Duodenal mucosa (tissue), 2 donors: ENCODE results near the gene COA3.

Source experiments
- H3K27ac ChIP-seq: one replicate; pipeline ENCODE4 v1.7.0; 2013; ENCODE audit warnings: low read depth, low read length
- H3K27me3 ChIP-seq, 2 donors: one replicate each; pipeline ENCODE4 v1.7.0; 2013; ENCODE audit warnings: low read length in 2 of 2, control low read depth in 1 of 2; ENCODE audit not compliant: insufficient read depth in 2 of 2, control insufficient read depth in 1 of 2
- H3K36me3 ChIP-seq, 2 donors: one replicate each; pipeline ENCODE4 v1.7.0; 2013; ENCODE audit warnings: low read length in 2 of 2, control low read depth in 1 of 2; ENCODE audit not compliant: insufficient read depth in 2 of 2, control insufficient read depth in 1 of 2
- H3K4me1 ChIP-seq, 2 donors: one replicate each; pipeline ENCODE4 v1.7.0; 2013; ENCODE audit warnings: low read length in 2 of 2, control low read depth in 1 of 2; ENCODE audit not compliant: insufficient read depth in 2 of 2, control insufficient read depth in 1 of 2
- H3K4me3 ChIP-seq, 2 donors: one replicate each; pipeline ENCODE4 v1.7.0; 2013; ENCODE audit warnings: low read length in 2 of 2, low read depth in 1 of 2
- H3K9ac ChIP-seq, 2 donors: one replicate each; pipeline ENCODE4 v1.7.0; 2013; ENCODE audit warnings: low read length in 2 of 2, low read depth in 1 of 2
- H3K9me3 ChIP-seq, 2 donors: one replicate each; pipeline ENCODE4 v1.7.0; 2013; ENCODE audit warnings: low read length in 2 of 2, control low read depth in 1 of 2; ENCODE audit not compliant: control insufficient read depth in 1 of 2

COA3 gene

DNA sequence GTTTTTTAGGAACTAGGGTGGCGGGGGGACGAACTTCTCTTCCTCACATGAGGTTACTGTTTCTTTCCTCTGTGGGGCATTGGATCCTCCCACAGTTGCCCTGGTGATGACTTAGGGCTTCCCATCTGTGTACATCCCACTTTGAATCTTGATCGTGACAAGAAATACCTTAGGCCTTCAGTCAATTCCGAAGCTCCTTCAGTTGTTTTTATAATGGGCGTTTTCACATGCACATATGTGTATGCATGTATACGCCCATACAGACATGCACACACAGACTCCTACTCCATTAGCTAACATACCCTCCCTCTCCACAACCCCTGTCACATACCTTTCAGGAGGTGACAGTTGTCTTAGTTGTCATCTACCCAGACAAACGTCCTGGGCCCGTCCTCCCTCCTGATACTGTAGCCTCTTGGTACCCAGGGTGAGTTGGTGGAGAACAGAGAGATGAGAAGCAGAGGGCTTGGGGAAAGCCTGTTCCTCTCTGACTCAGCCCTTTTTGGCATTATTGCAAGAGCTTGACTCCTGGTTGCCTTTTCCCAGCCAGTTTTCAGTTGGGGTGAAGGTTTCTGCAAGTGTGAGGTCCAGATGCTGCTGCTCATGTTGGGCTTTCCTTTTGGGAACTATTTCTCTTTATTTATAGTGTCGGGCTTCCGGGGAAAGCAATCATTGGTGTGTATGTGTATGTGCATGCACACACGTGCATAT is 43.6 kb upstream of the COA3 start:
- no peaks in the 10 kb centered on the region for H3K27me3 ChIP-seq
- peaks cover 56 to 75% of the 10 kb centered on the region in 2 donors for H3K36me3 ChIP-seq

DNA sequence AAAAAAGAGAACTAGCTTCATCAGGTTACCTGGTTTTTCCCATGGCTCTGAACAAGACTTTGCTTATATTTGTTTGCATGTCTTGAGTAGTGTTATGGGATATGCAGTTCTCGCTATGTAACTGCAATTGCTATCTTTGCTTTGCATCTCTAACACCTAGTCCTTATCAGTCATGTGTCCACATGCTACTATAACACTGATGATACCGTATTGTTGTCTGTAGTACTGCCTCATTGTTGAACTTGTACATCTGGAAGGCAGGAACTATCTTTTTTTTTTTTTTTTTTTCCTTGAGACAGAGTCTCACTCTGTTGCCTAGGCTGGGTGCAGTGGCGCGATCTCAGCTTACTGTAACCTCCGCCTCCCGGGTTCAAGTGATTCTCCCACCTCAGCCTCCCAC is 37.2 kb upstream of the COA3 start:
- no peak overlapping the region for H3K27ac ChIP-seq
- H3K36me3 ChIP-seq, result peaks cover 18 to 43% of the 10 kb centered on the region in 2 donors
- H3K4me1 ChIP-seq, result peaks cover 18 to 20% of the 10 kb centered on the region in 2 donors
- no peak overlapping the region for H3K9ac ChIP-seq
- no peak overlapping the region for H3K4me3 ChIP-seq
- no peaks in the 10 kb centered on the region for H3K9me3 ChIP-seq
- H3K27me3 ChIP-seq, result no peaks in the 10 kb centered on the region

More for the DNA sequence above, 43.6 kb upstream of the COA3 start:
- no peaks in the 10 kb centered on the region for H3K4me1 ChIP-seq
- H3K27ac ChIP-seq, result no peak overlapping the region
- H3K9me3 ChIP-seq, result no peaks in the 10 kb centered on the region
- H3K9ac ChIP-seq, result no peak overlapping the region
- no peak overlapping the region for H3K4me3 ChIP-seq

DNA sequence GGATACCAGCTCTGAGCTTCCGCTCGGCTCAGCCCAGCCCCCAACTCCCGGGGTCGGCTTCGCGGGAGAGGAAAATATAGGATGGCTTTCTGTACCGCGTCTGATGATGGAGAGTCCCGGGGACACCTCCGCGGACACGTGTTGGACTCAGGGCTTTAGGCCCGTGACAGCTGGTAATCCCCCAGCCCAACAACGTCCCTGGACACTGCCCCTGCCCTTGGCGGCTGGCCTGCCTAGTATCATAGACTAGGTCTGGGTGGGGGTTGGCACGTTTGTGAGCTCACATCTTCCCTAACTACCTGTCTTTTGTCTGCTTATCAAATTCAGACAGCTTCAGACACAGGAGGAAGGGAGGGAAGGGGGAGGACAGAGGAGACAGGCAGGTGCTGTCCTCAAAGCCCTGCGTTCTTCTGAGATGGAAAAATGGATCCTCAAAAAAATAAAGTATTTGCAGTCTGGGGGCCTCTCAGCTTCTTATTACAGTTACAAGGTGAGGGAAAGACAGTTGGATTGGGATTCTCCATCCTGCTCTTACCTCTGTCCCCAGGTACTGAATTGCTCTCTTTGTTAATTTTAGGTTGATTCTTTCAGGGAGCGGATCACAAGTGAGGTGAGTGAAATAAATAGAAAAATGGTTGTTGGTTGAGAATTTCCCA is 35.4 kb upstream of the COA3 start:
- H3K36me3 ChIP-seq, result peaks cover 13 to 33% of the 10 kb centered on the region in 2 donors
- H3K4me1 ChIP-seq, result peaks cover 18 to 20% of the 10 kb centered on the region in 2 donors
- H3K9ac ChIP-seq, result peak overlapping the region; percentile 84 to 88
- no peaks in the 10 kb centered on the region for H3K27me3 ChIP-seq
- no peak overlapping the region for H3K27ac ChIP-seq
- H3K4me3 ChIP-seq, result peak overlapping the region; percentile 96 to 97
- no peaks in the 10 kb centered on the region for H3K9me3 ChIP-seq

DNA sequence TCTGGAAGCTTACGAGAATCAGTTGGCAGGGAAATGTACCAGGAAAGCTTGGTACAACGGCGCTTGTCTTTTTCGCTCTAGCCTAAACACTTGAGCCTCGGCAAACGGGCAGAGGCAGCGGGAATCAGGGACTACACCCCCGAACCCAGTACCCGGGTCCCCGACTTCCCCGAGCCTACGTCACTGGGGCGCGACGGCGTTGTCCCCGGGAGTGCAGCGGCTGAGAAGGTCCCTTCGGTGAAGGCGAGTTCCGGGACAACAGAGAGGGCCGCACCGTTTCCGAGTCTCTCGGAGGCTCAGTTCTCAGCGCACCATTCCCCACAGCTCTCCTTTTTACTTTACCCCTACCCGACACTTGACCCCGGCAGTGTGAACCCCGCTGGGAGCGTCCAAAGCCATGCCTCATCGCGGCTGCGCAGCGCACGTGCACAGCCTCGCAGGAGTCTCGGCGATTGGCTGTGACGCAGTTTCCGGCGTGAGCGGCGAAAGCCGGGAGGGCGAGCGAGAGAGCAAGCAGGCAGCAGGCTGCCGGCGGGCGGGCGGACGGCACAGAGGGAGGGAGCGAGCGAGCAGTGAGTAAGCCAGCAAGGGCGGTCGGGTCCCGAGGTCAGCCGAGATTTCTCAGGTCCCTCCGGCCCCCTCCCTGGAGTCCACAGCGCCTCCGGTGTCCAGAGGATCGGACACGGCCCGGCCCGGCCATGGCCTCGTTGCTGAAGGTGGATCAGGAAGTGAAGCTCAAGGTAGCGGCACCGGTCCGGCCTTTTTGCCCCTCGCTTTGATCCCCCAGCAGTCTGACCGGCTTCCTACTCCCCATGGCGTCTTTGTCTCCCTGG is 34.6 kb upstream of the COA3 start, which contains the start of gene PSME3:
PSME3 (plus strand) TSS at position 464 of the 833 bp plus-strand sequence; CDS start at position 699, 235 bp downstream.
- Histone ChIP-seq H3K4me3 (peak within 1 kb of the TSS; percentile 96 to 97), H3K36me3 (peaks cover 7 to 26% of the 10 kb centered on the region in 2 donors), H3K4me1 (peaks cover 18 to 20% of the 10 kb centered on the region in 2 donors), H3K9ac (peak within 1 kb of the TSS; percentile 84 to 88), H3K9me3 (no peaks in the 10 kb centered on the region), H3K27me3 (no peaks in the 10 kb centered on the region), H3K27ac (peak within 1 kb of the TSS; percentile 53)

DNA sequence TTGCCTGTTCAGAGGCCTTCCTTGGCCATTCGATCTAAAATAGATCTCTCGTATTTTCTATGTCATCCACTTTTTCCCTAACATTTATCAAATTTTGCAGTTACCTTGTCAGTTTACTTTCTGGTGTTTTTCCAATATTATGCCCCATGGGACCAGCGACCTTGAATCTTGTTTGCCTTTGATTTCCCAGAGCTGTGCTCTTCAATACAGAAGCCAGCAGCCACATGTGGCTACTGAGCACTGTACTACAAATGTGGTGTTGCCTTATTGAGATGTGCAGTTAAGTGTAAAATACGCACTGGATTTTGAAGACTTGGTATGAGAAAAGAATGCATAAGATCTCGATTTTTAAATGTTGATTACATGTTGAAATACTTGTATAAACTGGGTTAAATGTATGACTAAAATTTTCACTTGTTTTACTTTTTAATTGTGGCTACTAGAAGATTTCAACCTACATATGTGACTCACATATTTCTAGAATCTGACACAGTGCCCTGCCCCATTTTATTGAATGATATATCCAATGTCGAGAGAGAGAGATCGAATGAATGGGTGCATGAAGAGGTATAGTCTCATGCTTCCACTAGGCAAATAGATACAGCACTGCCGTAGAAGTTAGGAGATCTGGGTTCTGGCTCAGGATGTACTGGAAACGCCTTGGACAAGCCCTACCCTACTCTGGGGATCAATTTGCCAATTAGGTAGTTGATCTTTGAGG is 33.9 kb upstream of the COA3 start:
- H3K9me3 ChIP-seq, result no peaks in the 10 kb centered on the region
- no peaks in the 10 kb centered on the region for H3K27me3 ChIP-seq
- peaks cover 0 to 18% of the 10 kb centered on the region in 2 donors for H3K36me3 ChIP-seq
- peak overlapping the region; percentile 53 for H3K27ac ChIP-seq
- peaks cover 18 to 20% of the 10 kb centered on the region in 2 donors for H3K4me1 ChIP-seq
- peak overlapping the region; percentile 96 to 97 for H3K4me3 ChIP-seq
- H3K9ac ChIP-seq, result peak overlapping the region; percentile 84 to 88

DNA sequence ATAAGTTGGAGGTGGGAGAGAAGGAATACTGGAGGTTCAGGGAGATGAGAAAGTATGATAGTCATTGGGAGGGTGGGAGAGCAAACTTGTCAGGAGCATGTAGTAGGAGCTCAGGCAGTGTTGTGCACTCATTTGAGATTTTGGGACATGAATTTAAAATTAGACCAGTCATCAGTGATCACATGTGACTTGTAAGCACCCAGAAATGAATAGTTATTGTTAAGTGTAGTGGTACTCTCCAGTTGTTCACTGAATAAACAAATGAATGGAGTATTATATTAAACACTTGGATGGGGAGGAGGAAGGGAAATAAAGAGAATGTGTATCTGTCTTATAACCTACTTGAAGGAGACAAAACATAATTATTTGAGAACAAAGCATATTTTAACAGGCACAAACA is 32.5 kb upstream of the COA3 start:
- Histone ChIP-seq H3K36me3 (peaks cover 0 to 8% of the 10 kb centered on the region in 2 donors), H3K27me3 (no peaks in the 10 kb centered on the region), H3K27ac (no peak overlapping the region), H3K9me3 (no peaks in the 10 kb centered on the region), H3K4me3 (no peak overlapping the region), H3K9ac (no peak overlapping the region), H3K4me1 (peaks cover 18 to 20% of the 10 kb centered on the region in 2 donors)

DNA sequence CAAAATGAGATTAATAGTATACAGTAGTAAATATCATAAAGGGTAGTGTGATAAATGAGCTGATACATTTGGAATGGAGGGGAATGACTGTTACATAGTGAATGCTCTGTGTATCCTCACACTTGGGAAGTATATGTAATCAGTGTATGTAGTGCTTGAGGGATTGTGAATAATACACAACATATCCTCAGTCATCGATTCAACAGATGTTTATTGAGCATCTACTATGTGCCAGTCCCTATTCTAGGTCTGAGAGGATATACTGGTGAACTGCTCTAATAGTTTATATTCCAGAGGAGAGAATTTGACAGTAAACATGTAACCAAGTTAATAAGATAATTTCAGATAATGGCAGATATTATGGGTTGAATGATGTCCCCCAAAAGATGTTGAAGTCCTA is 29.0 kb upstream of the COA3 start:
- Histone ChIP-seq H3K4me3 (no peak overlapping the region), H3K9me3 (no peaks in the 10 kb centered on the region), H3K9ac (no peak overlapping the region), H3K27ac (no peak overlapping the region), H3K4me1 (peaks cover 9 to 15% of the 10 kb centered on the region in 2 donors), H3K27me3 (no peaks in the 10 kb centered on the region), H3K36me3 (no peaks in the 10 kb centered on the region)

DNA sequence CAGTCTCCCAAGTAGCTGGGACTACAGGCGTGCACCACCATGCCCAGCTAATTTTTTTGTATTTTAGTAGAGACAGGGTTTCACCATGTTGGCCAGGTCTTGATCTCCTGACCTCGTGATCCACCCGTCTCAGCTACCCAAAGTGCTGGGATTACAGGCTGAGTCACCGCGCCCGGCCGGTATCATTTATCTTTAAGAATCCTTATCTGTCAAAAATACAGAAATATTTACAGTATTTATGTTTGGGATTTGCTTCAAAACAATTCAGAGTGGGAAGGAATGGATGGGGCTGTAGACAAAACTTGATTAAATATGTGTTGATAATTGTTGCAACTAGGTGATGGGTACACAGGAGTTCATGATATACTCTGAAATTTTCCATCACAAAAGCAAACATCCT is 22.7 kb upstream of the COA3 start:
- H3K27me3 ChIP-seq, result no peaks in the 10 kb centered on the region
- peaks cover 4 to 11% of the 10 kb centered on the region in 2 donors for H3K4me1 ChIP-seq
- no peaks in the 10 kb centered on the region for H3K9me3 ChIP-seq
- no peak overlapping the region for H3K9ac ChIP-seq
- H3K4me3 ChIP-seq, result no peak overlapping the region
- peaks cover 28 to 54% of the 10 kb centered on the region in 2 donors for H3K36me3 ChIP-seq
- no peak overlapping the region for H3K27ac ChIP-seq

DNA sequence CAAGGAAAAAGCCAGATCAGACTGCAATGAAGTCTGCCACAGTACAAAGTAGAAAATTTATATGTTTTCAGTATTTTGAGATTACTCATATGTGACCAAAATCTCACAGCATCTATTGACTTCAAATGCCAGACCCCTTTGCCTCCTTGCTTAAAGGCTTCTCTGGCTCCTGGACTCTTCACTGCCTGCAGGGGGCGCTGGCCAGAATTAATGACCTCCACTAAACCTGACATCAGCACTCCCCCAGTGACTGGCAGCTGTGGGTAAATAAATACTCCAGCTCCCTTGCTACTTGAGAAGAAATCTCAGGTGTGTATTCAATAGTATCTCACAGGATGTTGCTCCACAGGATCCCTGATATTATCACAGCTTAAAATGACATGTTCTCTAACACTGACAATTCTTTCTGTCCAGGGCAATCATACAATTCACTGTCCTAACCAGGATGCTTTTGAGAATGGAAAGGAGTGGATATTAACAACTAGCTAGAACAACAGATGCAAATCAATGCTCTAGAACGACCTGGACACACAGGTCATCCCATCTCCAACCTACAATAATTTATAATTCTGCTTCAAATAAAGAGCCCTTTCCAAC is 21.5 kb upstream of the COA3 start:
- H3K4me1 ChIP-seq, result peaks cover 4 to 18% of the 10 kb centered on the region in 2 donors
- no peaks in the 10 kb centered on the region for H3K9me3 ChIP-seq
- H3K27me3 ChIP-seq, result no peaks in the 10 kb centered on the region
- H3K9ac ChIP-seq, result no peak overlapping the region
- H3K4me3 ChIP-seq, result no peak overlapping the region
- H3K36me3 ChIP-seq, result peaks cover 37 to 65% of the 10 kb centered on the region in 2 donors
- no peak overlapping the region for H3K27ac ChIP-seq
